Stimulated activated CD8-positive, alpha-beta memory T cell treated with anti-CD3 and anti-CD28 coated beads, Interleukin-4, amount 100 ng/mL, for 4 hours (primary cell): ENCODE data around the gene THRB.

Source experiments
- DNase-seq, 2 donors: peaks; one replicate each; pipeline ENCODE4 v3.0.0-alpha.2; 2020; ENCODE audit warnings: low read depth in 2 of 2, low spot score in 1 of 2

Gene THRB

DNA sequence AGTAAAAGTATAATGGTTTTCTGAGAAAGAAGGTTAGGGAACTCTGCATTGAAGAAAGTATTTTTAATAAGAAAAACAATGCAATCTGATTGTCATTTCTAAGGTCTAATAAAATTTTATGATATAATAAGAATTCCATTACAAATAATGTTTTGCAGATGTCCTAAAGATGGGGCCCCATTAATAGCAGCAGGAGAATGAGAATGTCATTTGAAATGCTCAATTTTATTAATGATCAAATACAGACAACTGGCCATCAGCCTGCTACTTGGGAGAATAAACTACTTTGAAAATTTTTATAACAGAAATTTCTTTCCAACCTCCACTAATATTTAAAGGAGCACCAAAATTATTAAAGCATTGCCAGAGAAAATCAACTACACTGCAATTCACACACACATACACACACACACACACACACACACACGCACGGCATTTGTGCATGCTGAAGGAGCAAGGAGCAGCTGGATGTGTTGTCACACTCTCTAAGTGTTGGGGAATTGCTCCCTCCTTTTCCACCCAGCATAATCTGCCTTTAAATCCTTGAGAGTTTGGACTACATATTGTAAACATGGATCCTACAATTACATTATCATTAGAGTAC is 109.5 kb downstream of the THRB start:
- no peak for DNase-seq

DNA sequence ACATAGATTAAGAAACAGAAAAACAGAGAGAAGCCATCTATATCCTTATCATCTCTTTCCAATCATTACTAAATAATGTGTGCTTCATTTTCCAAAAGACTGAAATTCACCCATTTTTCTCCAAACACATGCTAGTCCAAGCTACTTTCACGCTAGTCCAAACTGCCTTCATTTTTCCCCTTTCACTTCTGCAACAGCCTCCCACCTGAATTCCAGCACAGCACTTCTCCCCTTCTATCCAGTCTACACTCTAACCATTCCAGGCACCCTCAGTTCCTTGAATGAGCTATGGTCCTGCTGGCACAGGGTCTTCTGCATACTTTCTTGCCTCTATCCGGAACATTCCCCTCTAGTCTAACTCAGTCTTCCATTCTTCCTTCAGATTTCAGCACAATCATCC is 112.0 kb downstream of the THRB start:
- no peak for DNase-seq

DNA sequence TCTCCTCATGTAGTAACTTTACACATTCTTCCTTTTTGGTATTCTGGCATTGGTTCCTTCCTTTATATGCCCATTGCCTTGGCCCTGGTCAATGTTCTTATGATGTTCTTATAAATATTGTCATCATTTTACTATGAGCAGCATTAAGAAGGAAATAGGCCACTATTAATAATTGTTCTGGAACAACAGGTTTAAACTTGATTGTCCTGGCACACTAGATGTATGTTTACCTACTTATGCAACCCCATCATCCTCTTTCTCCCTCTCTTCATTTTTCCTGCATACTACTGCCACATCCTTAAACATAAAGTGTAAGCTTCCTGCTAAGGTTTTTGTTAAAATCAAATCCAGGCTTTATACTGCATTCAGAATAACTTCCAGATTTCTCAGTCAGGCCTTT is 114.7 kb downstream of the THRB start:
- no peak for DNase-seq

DNA sequence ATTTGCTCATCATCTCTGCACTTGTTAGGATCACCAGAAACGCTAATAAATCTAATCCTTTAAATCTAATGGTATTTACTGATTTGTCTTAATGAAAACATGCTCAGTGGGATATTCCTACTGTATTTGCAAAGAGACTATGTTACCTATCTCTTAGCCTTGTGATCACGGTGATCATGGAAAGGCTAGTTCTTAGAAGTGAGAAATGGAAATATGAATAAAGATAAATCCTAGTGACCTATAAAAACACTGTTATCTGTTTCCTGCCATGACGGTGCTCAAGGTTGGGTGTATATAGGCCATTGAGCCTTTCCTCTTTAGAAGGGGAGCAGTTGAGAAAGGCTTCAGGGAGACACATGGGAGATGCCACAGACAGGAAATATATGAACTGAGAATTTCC is 116.3 kb downstream of the THRB start:
- DNase-seq, result no peak

DNA sequence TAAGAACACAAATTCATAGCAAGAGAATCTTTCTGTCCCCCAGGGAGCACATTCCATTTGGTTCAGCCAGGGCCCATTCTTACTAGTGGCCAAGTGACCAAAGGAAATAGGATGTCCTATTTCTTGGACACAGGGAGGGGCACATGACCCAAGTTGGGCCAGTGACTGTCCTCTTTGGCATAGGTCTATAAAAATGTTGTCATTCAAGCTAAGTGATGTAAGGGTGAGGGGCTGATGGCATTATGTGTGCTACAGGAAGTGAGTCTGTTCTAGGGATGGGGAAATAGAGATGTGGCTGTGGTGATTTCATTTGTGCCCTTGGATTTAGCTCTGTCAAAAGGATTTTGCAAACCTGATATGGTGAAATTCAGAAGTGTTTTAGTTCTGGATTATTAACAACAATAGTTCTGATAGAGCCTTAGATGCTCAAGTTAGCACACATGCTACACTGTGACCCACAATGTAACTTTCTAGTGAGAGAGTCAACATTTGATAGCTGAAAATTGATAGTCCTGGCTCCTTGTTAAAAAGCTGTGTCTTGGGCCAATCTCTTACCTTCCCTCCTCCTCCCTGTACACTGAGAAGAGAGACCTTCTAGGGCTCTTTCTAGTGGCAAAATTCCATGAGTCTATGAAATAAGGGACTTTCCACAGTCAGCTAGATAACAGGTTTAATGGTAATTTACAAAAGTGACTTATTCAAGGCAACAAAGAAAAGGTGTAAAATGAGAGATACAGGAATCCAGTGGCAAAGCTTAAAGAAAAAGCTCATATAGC is 117.2 kb downstream of the THRB start:
- DNase-seq, result no peak

DNA sequence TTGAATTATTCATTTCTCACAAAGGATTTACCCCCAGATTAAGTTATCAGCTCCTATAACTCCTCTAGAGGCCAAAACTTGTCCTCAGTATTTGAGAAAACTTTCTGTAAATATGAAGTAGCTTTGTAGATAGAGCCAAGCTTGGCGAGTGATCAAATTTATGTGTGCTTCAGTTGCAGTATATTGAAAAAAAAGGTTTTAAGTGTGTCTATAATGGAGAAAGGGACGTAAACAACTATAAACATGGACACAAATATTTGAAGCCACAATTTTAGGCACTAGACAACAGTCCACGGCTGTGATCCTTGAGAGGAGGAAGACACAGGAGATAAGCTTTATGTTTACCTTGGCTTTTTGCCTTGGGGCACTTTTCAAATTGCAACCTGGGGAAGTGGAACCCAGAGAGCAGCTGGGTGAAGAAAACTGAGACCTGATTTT is 118.7 kb downstream of the THRB start:
- no peak for DNase-seq

DNA sequence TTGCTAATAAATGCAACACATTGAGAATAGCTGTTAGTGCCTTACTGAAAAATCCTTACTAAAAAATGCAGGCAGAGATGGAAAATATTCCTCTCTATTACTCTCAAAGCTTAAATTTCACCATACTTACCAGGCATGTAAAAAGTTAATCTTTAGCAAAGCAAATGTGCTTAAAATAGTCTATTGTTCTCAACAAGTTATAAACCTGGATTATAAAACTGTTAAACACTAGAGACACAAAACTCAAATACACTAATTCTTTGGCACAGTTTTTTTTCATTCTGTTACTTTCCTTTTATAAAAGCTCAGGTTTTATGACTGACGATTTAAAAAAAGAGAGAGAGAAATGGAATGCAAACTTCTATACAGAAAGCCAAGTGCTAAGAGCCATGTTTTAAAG is 119.8 kb downstream of the THRB start:
- no peak for DNase-seq

DNA sequence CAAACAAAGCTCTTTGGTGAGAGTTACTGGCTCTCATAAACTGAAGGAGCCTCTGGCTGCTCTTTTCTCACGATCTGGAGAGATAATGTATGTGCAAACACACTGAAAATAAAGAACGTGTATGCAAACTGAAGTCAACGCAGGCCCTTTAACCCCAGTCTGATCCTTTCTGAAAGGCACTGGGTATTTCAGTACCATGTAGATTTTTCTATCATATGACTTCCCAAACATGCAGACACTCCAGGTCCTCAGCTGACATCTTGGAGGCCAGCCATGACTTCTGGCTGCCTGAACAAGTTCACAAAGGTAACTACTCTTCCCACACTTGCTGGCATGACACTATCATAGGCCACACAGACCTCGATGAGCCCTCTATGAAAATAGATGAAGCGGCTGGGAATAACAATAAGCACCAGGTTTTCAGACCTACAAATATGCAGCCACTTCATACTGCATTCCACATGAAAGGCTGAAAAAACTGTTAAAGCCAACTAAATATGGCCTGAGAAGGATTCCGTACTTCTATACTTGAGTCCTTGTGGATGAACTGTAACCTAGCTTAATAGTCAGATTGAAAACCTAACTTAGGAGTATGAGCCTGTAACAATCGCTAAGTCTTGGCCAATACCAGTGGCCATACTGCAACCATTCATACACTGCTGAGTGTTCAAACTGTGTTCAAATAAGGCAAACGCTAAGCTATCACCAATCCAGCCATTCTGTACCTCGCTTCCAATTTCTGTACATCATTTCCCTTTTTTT is 121.3 kb downstream of the THRB start:
- no peak for DNase-seq

DNA sequence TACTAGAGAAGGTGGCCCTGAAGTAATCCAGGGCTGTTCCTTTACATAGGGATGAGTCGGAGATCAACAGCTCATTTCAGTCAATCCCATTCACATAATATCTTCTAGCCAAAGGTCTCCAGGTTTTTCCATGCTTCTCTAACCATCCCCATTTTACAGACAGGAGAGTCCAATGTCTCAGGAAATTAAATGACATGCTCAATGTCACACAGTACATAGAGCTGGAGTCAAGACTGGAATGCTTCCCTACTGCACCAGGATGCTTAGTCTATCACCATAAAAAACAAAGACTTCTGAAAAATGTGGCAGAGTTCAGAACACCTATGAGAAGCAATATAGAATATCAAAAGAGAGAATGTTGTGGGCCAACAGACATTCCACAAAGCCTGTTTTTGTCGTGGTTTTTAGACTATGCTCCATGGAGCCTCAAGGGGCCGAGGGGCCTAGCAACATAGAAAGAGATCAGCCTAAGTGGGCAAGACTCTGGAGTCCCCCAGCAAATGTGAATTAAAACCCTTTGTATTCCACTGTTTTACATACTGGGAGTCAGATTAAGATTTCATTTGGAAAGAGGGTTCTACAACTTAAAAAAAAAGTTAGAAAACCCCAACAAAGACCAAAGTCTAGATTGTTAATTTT is 122.0 kb downstream of the THRB start:
- no peak for DNase-seq

DNA sequence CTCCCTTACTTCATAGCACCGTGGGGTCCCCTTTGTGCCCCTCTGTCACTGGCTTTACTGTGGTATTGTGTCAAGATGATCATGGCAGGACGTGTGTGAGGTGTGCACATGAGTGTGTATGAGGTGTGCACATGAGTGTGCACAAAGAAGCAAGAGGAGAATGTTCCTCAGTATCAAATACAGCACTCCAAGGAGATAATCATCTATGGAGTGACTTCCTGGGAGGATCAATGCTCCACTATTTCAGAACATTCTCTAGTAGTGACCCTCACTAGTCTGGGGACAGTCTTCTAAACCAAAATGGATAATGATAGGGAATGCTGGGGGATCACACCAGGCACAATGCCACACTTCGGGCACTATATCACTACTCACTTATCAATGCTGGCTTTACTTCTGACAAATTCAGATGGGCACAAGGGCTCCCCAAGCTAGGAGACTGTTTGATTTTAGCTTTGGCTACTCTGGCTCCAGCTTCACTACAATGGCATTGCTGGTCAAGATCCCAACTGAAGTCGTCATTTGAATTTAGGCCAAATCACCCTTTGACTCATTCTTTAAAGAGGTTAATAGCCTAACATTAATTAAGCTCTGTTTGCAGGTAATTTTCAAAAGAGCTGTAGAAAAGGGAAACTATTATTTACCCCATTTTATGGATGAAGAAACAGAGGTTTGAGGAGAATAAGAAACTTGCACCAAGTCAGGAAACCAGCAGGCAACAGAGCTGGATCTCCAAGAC is 124.1 kb downstream of the THRB start:
- DNase-seq, result no peak

DNA sequence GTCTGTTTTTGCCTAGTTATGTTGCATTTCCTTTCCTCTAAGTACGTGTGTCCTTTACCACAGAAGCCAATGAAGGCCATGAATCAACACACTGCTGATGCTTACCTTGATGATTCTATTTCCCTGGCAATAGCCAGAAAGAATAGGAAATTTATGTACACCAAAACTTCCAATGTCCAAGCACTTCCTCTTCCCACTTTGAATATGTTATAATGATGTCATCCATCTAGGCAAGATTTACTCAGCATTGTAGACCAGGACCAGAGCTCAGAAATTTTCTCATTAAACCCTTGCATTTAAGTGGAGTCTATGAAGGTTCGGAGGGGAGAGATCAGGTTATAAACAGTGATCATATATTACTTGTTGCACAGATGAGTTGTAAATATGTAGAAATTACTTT is 126.0 kb downstream of the THRB start:
- DNase-seq, result no peak

DNA sequence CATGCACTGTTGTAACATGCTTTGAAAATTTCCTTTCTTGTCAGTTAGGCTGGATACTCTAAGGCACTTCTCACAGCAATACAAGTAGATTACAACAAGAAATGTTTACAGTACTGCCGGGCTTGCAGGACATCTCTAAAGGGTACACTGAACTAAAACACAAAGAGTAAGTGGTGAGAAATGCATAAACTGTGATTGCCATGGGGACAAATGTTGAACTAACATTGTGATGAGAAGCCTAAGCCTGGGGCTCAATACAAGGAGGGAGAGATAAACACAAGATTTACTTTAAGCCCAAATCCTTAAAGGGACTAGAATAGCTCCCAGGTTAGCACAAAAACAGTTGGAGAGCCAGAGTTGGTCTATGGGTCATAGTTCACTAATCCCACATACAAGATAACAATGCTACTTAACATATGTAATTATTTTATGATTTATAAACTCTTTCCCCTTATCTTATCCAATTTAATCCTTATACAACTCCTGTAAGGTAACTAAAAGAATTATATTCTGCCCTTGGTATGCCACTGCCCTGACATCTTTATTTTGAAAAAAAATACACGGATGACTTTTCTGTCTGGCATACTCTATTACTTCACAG is 126.9 kb downstream of the THRB start:
- DNase-seq, result no peak

DNA sequence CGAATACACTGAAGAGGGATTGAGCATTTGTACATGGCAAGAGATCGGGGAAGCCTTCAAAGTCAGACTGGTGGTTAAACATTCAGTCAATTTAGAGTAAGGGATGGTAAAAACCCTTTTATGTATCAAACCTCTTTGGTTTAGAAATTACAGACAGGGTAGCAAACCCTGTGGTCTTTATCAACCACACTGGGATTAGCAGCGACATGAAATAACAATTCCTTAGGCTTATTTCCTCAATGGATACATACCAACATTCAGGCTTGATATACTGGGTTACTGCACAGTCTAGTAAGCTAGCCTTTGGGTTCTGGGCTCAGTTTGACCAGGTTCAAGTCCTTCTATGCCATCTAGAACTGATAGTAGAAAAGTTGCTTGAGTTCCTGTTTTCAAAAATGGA is 127.4 kb downstream of the THRB start:
- DNase-seq, result no peak

DNA sequence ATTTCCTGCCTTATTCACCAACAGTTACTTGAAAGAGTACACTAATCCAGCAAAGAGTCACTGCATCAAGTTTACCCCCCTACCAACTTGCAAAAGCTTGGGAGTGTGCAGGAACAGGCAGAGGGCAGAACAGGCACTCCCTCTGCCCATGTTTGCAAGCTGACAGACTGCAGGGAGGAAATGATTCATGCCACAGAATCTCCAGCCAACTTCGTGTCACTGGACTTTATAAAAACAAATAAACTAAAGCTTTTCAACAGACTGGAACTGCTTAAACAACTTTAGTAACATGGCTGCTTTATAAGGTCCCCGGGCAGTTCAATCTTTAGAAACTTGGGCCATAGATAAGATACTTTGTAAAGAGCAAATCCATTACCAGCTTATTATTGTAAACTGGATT is 129.5 kb downstream of the THRB start:
- DNase-seq, result no peak

DNA sequence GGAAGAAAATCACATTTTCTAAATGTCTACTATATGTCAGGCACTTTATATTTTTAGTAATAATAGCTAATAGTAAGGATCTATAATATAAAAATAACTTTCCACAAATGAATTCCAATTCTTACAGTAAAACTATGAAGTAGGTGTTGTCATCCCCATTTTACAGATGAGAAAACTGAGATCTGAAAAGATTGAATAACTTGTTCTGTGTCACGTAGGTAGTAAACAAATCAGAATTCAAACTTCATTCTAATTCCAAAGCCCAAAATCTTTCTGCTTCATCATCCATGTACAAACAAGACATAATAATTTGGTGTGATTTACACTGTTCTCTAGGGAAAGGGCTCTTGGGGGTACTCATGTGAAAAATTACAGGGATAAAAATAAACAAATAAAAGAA is 130.3 kb downstream of the THRB start:
- DNase-seq, result no peak

DNA sequence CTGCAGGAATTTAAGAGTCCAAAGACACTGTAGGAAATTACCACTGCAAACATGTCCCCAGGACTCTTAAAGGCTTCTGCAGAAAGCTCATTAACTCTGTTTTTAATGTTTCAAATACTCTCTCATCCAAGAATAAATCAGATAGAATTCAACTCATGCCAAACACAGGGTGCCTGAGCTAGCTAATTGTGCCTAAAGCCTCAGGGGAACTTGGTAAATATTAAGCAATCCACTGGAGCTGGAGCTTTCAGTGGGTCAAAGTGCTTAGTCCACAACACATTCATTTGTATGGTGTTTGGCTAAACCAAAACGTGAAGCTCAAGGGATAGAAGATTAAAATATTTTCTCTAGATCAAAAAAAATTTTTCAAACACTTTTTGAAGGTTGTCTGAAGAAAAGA is 131.4 kb downstream of the THRB start:
- DNase-seq, result no peak

DNA sequence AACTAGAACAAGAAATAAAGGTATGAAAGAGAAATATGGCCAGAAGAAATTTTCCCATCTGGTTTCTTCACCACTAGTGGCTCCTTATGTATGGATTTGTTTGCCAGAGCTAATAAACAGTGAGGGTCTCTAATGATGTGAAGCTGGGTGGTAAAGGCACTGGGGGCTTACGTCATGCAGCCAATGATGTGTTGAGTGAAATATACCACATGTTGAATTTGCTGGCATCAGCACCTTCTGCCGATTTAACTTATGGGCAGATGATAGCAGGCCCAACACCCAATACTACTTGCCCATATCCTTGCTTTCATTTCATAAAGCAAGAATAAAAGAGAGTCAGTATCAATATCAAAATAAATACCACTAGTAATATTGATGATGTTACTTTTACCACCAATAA is 133.0 kb downstream of the THRB start:
- no peak for DNase-seq

DNA sequence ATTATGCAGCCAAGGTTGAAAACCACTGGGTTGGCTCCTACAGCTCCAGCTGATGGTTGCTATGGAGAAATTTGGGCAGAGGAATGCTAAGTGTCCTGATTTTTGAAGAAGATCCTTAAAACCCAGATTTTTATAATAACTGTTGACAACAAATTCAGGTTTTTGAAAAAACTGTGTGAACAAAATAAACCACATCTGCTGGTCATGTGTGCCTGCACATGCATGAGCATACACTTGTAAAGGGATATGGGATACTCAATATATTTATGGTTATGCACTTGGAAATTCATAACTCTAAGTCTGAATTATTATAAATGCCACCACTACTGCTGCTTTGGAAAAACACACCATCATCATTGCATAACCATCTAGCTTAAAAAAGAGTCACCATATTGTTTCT is 133.7 kb downstream of the THRB start:
- no peak for DNase-seq

DNA sequence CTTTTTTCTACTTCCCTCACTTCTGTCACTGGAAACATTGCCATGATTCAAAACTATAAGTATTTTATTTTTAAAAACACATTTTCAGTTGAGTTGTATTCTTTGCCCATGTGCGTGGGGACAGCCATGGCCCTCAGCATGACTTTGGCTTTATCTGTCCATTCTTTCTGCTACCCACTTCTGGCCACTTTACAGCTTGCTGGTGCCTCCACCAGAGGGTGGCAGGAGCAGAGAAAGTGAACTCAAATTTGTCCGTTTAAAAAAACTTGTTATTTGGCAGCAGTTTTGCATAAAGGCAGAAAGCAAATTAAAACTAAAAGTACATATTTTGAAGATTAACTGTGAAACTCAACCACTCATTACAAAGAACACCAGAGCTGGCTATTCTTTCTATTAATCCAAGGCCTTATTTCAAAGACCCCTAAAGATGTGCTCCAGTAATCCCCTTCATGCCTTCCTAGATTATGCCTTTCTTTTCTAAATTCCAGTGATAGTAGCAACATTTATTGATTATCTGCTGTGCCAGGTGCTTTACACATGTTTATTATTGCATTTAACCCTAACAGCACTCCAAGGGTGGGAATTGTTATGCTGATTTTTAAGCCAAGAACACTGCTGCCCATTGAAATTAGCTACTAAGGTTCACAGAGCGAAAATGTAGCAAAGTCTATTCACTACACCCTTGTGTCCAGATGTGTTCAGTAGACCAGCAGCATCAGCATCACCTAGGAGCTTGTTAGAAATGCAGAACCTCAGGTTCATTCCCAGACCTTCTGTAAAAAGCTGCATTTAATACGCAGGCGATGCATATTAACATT is 134.8 kb downstream of the THRB start:
- no peak for DNase-seq

DNA sequence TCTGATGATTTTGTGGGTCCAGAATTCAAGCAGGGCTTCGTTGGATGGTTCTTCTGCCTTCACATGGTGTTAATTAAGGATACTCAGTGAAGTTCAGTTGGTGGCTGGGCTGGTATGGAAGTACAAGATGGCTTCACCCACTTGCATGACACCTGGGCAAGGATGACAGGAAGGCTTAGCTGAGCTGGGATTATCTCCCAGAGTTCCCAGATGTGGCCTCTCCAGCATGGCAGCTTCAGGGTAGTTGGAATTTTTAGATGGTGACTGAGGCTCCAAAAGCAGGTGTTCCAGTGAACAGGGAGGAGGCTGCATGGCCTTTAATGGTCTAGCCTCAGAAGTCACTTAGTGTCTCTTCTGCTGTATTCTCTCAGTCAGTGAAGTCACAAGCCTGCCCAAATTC is 135.5 kb downstream of the THRB start:
- DNase-seq, result no peak
